Dermis lymphatic vessel endothelial cell (primary cell): Measurements from ENCODE around the gene ASTL. TPM values are rescaled to one million over a fixed set of nuclear protein-coding genes. Genes with fewer than 3 reads are reported as not detected.

ENCODE experiments used
- total RNA-seq: library from RNA; depleted of rRNA; stranded (reverse); fragments of >200 nt; gene quantifications from 2 replicates; pipeline ENCODE4 v1.2.1, GENCODE V29; 2014

ASTL gene
- total RNA-seq = not detected in 2 replicates

GRCh38 chr2:96138179-96139145 is at the start of gene ASTL:
Gene ASTL, minus strand, starts transcription at chr2:96138502. Its CDS starts 66 bp downstream, at chr2:96138436.

DNA sequence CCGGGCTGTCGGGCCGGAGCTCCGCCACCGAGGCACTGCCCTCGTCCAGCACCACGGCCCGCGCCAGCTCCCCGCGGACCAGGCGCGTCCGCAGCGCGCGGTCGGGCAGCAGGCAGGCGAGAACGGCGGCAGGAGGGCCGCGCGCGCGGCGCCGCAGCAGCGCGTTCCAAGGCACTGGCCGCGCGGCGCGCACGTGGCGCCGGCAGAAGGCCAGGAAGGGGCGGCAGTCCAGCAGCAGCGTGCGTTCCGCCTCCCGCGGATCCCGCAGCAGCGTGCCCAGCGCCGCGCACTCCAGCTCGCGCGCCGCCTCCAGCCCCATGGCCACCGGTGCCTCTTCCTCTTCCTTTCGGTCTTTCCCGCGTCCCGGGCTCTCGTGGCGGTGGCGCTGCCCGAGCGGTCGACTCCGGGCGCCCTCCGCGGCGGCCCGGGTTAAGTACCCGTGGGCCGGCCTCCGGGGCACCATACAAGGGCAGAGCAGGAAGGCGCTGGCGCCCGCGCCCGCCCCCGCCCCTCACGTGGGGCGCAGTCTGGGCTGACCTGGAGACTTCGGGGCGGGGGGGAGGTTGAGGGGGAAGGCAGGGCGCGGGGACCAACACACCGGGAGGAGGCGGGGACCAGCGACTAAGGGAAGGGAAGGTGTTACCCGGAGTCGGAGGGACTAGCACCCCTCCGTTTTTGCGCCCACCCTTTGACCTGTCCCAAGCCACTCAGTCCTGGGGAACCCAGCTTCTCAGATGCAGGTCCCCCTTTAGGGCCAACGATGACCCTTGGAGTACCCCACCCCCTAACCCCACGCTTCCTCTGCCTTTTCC is 6.9 kb upstream of the ASTL start, which contains the start of gene DUSP2:
Gene DUSP2 (minus strand): TSS at position 405 of the 812 bp plus-strand sequence. CDS start 86 bp downstream, at position 319.

DNA sequence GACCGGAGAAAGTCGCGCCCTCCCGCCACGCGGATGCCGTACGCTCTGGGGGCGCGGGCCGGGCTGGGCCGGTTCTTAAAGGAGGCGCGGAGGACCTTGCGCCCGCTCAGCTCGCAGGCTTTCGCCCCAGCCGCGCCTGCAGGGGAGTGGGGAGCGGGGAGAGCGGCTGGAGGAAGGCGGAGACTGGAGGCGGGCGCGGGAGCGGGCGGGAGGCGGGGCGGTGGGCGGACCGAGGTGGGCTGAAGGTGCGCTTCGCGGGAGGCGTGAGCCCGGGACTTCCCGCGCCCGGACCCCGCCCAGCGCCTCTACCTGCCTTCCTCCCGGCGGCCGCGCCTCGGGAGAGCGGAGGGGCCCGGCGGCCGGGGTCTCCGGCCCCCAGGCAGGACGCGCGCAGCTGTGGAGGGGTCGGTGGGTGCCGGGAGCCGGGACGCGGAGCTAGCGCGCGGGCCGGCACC is 21.9 kb downstream of the ASTL start, which contains the start of gene ADRA2B:
Gene ADRA2B (minus strand): TSS at position 148 of the 455 bp plus-strand sequence. CDS start 422 bp downstream, outside the sequence.

Other genes with a start within 250 kb of the ASTL start
- gene ANKRD36C, start 146.7 kb downstream of the ASTL start, total RNA-seq = 33.1 and 43.1 TPM in 2 replicates
- gene GPAT2, start 103.6 kb downstream of the ASTL start, total RNA-seq = 0.60 and 2.6 TPM in 2 replicates
- 0.09 TPM in 1 of 2 replicates, not detected in the other for gene ADRA2B, start 21.9 kb downstream of the ASTL start, total RNA-seq
- gene DUSP2, start 6.9 kb upstream of the ASTL start, total RNA-seq = 0.43 and 1.2 TPM in 2 replicates
- gene STARD7, start 70.3 kb upstream of the ASTL start, total RNA-seq = 290 and 306 TPM in 2 replicates
- gene TMEM127, start 127.5 kb upstream of the ASTL start, total RNA-seq = 23.8 and 25.6 TPM in 2 replicates
- 92.6 and 100 TPM in 2 replicates for gene CIAO1, start 127.7 kb upstream of the ASTL start, total RNA-seq
- gene SNRNP200, start 167.0 kb upstream of the ASTL start, total RNA-seq = 46.1 and 49.2 TPM in 2 replicates
- gene ITPRIPL1, start 186.8 kb upstream of the ASTL start, total RNA-seq = 3.2 and 3.3 TPM in 2 replicates
- gene NCAPH, start 197.3 kb upstream of the ASTL start, total RNA-seq = 3.5 TPM in 2 replicates